ENCODE measurements around the gene TNFAIP2. TPM values are rescaled to one million over a fixed set of nuclear protein-coding genes. Genes with fewer than 3 reads are reported as not detected.

TNFAIP2 gene
- total RNA-seq, 1 experiment from 2014 or later: 90.4 TPM

- Histone ChIP-seq H3K27me3 (no peaks in the 10 kb centered on the region), H3K4me3 (no peak overlapping the region), H3K36me3 (no peaks in the 10 kb centered on the region), H3K9me3 (no peaks in the 10 kb centered on the region)
- DNase-seq: no peak
These were observed 32.7 kb upstream of the TNFAIP2 start for GRCh38 chr14:103090481-103091020.

DNA sequence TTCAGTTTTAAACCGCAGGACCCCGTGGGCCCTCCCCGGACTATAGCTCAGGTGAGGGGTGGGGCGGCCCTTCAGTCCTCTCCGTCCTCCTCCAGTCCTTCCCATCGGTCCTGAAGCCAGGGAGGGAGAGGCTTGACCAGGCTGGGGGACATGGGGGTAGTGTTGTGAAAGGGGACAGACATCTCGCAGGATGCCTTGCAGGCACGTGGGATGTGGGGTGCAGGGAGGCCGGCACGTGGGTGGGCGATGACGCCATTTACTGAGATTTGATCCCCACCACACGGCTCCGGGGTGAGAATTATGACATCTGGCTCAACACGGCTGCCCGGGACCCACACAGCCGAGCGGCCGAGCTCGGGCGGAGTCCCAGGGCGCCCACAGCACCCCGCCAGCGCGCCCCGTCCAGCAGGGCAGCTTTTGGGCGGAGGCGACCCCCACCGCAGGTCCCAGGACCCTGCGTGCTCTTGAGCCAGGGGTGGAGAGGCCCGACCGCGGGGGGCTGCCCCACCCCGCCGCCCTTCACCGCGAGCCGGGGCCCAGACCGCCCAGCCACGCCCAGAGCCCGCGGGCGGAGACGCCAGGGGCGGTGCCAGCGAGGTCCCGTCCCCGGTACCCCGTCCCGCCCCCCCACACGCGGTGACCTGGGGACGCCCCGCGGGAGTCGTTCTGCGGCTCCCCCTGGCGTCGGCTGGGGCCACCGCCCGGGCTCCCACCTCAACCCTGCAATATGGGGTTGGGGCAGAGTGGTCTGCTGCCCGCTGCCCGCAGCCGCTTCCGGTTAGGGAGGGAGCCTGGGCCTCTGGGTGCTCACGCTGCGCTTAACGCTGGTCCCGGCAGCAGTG lies 32.0 kb upstream of the TNFAIP2 start:
- no peak overlapping the region for H3K4me3 ChIP-seq
- H3K27me3 ChIP-seq: no peaks in the 10 kb centered on the region
- H3K36me3 ChIP-seq: no peaks in the 10 kb centered on the region
- no peaks in the 10 kb centered on the region for H3K9me3 ChIP-seq
- DNase-seq: no peak

DNA sequence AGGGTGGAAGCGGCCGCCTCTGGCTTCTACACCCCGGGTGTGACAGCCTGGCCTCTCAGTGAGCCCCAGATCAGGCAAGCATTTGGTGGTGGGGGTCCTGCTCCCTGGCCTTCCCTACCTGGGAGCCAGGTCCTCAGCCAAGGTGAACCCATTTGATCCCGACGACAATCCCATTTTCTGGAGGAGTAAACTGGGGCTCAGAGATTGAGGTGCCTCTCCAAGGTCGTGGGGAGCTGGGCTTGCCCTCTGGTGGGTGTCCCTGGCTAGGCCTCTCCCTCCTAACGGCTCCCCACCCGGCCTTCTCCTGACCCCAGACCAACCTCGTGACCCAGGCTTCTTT lies 31.4 kb upstream of the TNFAIP2 start:
- no peaks in the 10 kb centered on the region for H3K36me3 ChIP-seq
- H3K4me3 ChIP-seq: no peak overlapping the region
- no peak for DNase-seq
- no peaks in the 10 kb centered on the region for H3K27me3 ChIP-seq
- no peaks in the 10 kb centered on the region for H3K9me3 ChIP-seq

DNA sequence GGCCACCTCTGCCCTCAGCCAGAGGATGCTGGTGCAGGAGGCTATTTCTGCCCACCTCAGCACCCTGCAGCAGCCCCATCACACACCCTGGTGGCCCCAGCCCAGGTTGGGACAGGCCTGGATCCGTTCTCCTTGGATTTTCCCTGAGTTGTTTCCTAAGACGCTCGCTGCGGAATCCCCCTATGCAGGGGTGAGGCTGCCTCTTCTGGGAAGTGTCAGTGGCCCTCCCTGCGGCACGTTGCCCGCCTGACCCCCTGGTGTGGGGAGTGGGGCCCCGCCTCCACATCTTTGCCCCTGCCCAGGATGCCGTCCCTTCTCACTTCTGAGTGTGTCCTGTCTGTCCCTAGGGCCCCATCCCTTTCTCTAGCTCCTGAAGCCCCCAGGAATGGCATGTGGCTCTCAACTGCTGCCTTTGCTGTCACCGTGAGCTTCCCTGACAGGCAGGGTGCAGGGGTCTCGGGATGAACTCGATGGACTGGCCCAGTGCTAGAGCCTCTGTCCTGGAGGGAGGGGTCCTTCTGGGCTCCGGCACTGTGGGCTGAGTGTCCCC lies 29.3 kb upstream of the TNFAIP2 start:
- H3K4me3 ChIP-seq: no peak overlapping the region
- H3K9me3 ChIP-seq: no peaks in the 10 kb centered on the region
- H3K27me3 ChIP-seq: no peaks in the 10 kb centered on the region
- DNase-seq: no peak
- no peaks in the 10 kb centered on the region for H3K36me3 ChIP-seq

GRCh38 chr14:103094406-103095209 lies 28.7 kb upstream of the TNFAIP2 start, which contains the start of gene EXOC3L4:
EXOC3L4 (plus strand) TSS chr14:103094725; CDS start chr14:103100220, 5,495 bp downstream.
- H3K9me3 ChIP-seq: no peaks in the 10 kb centered on the region
- no peak for DNase-seq
- H3K4me3 ChIP-seq: no peak within 1 kb of the TSS
- no peaks in the 10 kb centered on the region for H3K27me3 ChIP-seq
- H3K36me3 ChIP-seq: no peaks in the 10 kb centered on the region

- no peak for DNase-seq
- H3K9me3 ChIP-seq: no peaks in the 10 kb centered on the region
- no peaks in the 10 kb centered on the region for H3K27me3 ChIP-seq
- H3K4me3 ChIP-seq: no peak overlapping the region
- no peaks in the 10 kb centered on the region for H3K36me3 ChIP-seq
These were observed 28.0 kb upstream of the TNFAIP2 start for GRCh38 chr14:103095210-103095778.

DNA sequence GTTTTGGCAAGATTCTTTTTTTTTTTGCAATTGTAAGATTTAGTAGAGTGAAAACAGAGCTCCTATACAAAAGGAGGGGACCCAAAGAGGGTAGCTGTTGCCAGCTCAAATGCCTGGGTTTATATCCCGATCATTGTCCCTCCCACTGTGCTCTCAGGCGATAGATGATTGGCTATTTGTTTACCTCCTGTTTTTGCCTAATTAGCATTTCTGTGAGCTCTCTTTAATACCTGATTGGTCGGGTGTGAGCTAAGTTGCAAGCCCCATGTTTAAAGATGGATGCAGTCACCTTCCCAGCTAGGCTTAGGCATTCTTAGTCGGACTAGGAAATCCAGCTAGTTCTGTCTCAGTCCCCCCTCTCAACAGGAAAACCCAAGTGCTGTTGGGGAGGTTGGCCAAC lies 26.9 kb upstream of the TNFAIP2 start:
- no peaks in the 10 kb centered on the region for H3K9me3 ChIP-seq
- no peaks in the 10 kb centered on the region for H3K36me3 ChIP-seq
- H3K27me3 ChIP-seq: no peaks in the 10 kb centered on the region
- no peak overlapping the region for H3K4me3 ChIP-seq
- DNase-seq: no peak

DNA sequence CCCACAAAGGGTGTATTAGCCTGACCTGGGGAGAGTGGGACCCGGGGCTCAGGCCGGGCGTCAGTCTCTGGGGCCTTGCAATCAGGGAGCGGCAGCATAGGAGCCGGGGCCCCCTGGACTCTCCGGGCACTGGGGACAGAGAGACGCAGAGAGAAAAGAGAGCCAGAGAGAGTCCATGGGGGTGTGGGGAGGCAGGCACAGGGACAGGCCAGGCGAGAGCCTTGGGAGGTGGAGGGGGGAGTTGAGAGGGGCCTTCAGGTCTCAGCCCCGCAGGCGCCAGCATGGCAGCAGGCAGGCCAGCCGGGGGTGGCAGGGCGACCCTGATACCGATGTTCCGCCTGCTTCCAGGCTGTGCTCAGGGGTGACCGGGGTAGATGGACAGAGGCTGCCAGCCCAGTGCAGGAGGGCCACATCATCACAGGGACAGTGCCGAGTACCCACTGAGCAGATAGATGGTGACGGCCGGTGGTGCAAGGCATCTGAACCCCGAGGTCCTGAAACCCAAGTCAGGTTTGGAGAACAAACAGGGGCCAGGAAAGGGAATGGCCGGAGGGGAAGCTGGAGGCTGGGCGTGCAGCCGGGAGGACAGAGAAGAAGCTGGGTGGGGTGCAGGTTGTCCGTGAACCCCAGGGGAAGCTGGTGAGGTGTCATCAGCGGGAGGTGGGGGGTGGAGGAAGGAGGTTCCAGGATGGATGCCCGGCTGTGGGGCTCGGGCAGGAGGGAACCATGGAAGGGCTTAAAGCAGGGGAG lies 25.8 kb upstream of the TNFAIP2 start:
- Histone ChIP-seq H3K4me3 (no peak overlapping the region), H3K9me3 (no peaks in the 10 kb centered on the region), H3K27me3 (no peaks in the 10 kb centered on the region), H3K36me3 (no peaks in the 10 kb centered on the region)
- no peak for DNase-seq

DNA sequence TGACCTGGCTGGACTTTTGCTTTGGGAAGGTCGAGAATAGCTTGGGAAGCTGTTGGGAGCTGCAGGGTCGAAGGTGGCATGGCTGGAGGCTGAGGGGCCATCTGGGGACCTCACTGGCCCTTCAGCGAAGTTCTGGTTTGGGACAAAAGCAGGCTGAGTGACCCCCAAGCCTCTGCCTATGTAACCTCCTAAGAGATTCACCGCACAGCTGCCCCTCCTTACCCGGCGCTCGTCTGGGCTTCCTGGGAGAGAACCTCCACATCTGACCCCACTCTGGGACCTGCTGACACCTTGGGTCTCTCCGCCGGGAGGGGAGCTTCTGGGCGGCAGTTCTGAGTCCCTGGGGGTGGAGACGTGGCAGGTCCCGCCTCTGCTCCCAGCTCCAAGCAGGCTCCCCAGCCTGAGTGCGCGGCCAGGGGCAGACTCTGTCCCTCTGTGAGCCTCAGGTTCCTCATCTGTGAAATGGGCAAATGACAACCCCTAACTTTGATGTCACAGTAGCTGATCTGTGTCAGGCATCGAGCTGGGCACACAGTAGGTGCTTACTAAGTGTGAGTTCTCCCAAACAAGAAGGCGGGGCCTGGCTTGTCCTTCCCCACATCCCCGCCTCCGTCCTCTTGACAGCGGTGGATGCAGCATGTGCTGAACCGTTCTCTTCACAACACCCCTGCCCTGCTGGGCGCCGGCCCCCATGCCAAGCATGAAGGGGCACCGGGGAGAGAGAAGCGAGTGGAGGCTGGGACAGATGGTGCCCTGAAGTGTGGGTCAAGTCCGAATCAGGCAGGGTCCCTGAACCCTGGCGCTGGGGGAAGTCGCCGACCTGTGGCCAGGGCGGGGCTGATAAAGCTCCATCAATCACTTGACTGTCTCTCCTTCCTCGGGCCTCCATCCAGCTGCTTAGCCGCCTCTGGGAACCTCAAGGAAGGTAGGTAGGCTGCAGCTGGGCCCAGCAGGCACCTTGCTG lies 25.0 kb upstream of the TNFAIP2 start:
- no peaks in the 10 kb centered on the region for H3K27me3 ChIP-seq
- H3K9me3 ChIP-seq: no peaks in the 10 kb centered on the region
- H3K36me3 ChIP-seq: no peaks in the 10 kb centered on the region
- H3K4me3 ChIP-seq: no peak overlapping the region
- DNase-seq: no peak

GRCh38 chr14:103099081-103099732 lies 24.1 kb upstream of the TNFAIP2 start:
- H3K27me3 ChIP-seq: no peaks in the 10 kb centered on the region
- no peak for DNase-seq
- no peaks in the 10 kb centered on the region for H3K9me3 ChIP-seq
- no peaks in the 10 kb centered on the region for H3K36me3 ChIP-seq
- H3K4me3 ChIP-seq: no peak overlapping the region

GRCh38 chr14:103099733-103100280 lies 23.5 kb upstream of the TNFAIP2 start:
- no peak for DNase-seq
- H3K4me3 ChIP-seq: no peak overlapping the region
- H3K27me3 ChIP-seq: no peaks in the 10 kb centered on the region
- no peaks in the 10 kb centered on the region for H3K36me3 ChIP-seq
- H3K9me3 ChIP-seq: no peaks in the 10 kb centered on the region

DNA sequence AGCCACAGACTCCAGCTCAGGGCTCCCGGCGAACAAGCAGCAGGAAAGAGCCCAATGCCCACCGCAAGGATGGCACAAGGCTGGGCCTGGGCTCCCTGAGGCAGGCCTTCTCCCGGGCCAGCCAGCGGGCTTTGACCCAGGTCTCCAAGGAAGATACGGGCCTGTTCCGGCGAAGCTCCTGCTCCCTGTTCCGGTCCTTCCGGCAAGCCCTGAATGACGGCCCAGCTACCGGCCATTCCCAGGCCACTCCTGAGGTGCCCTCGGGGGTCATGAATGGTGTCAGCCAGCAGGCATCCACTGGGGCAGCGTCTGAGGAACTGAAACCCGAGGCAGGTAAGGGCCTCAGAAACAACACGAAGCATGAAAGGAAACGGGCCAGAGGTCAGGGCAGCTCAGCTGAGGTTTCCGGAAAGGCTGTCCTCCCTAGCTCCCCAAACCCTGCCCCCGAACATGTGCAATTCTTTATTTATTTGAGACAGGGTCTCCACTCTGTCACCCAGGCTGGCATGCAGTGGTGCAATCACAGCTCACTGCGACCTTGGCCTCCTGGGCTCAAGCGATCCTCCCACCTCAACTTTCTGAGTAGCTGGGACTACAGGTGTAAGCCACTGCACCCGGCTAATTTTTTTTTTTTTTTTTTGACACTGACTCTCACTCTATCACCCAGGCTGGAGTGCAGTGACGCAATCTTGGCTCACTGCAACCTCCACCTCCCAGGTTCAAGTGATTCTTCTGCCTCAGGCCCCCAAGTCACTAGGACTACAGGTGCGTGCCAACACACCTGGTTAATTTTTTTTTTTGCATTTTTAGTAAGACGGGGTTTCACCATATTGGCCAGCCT lies 22.8 kb upstream of the TNFAIP2 start:
- Histone ChIP-seq H3K36me3 (no peaks in the 10 kb centered on the region), H3K27me3 (no peaks in the 10 kb centered on the region), H3K9me3 (no peaks in the 10 kb centered on the region), H3K4me3 (no peak overlapping the region)
- no peak for DNase-seq

DNA sequence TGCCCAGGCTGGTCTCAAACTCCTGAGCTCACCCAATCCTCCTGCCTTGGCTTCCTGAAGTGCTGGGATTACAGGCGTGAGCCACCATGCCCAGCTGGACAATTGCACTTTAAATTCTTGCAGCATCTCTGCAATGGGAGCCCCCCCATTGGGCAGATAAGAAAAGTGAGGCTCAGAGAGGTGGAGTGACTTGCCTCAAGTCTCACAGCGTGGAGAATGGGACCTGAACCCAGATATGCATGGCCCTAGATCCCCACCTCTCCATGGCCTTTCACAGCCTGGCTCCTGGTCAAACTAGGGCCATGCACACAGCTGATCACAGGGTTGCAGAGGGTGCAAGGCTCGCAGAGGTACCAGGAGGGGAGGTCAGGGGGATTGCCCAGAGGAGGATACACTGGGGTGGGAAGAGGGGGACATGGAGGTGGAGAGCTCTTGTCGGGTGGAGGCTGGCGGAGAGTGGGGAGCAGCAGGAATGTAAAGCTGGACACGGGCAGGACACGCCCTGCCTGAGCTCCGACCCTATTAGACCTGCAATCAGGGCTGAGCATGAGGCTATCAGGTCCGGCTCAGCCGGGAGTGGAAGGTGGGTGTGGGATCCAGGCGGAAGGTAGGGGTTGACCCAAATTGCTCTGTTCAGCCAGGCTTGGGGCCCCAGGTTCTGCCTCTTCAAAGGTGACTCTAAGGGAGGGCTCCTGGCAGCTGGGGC lies 21.9 kb upstream of the TNFAIP2 start:
- H3K27me3 ChIP-seq: no peaks in the 10 kb centered on the region
- no peaks in the 10 kb centered on the region for H3K9me3 ChIP-seq
- no peaks in the 10 kb centered on the region for H3K36me3 ChIP-seq
- DNase-seq: no peak
- H3K4me3 ChIP-seq: no peak overlapping the region
